ENCODE results near the gene IGFN1.

- TF ChIP-seq CTCF (conservative IDR thresholded peaks at IDR 0.05; ENCODE audit: low read depth, low read length) (no peak), EZH2 (IDR thresholded peaks at IDR 0.05; ENCODE audit: low read length, unreplicated experiment) (no peak)
Observed at GRCh38 chr1:201142011-201142848, 48.4 kb upstream of the IGFN1 start.
